Measurements from ENCODE around the gene TNKS1BP1. TPM values are rescaled to one million over a fixed set of nuclear protein-coding genes. Genes with fewer than 3 reads are reported as not detected.

Gene TNKS1BP1
- total and polyA plus RNA-seq, 4 donors = 28.3 to 67.1 (median 47.0) TPM

GRCh38 chr11:57341250-57341808, 16.6 kb upstream of the TNKS1BP1 start:
- 76% methylated on average over 6 of the region's 6 CpGs for whole genome bisulfite sequencing
- TF ChIP-seq HNF4G (IDR thresholded peaks at IDR 0.05) (no peak), MAX (IDR thresholded peaks at IDR 0.05) (no peak), RXRA (IDR thresholded peaks at IDR 0.05) (no peak), CTCF (IDR thresholded peaks at IDR 0.05; ENCODE audit: low read depth, low read length, missing input control) (no peak), FOXA2 (IDR thresholded peaks at IDR 0.05) (no peak), TAF1 (conservative IDR thresholded peaks at IDR 0.05) (no peak), ZBTB33 (IDR thresholded peaks at IDR 0.05) (no peak), REST (IDR thresholded peaks at IDR 0.05) (no peak), GABPA (IDR thresholded peaks at IDR 0.05 in 1 of 2, conservative IDR thresholded peaks at IDR 0.05 in 1 of 2) (no peak), YY1 (IDR thresholded peaks at IDR 0.05) (no peak), JUND (IDR thresholded peaks at IDR 0.05) (no peak), RAD21 (IDR thresholded peaks at IDR 0.05) (no peak), ATF3 (IDR thresholded peaks at IDR 0.05) (no peak), EGR1 (IDR thresholded peaks at IDR 0.05; ENCODE audit: low read depth in 2 of 2) (no peak), HNF4A (conservative IDR thresholded peaks at IDR 0.05) (no peak), SP1 (IDR thresholded peaks at IDR 0.05) (no peak)
- H3K4me1 ChIP-seq (ENCODE audit: control insufficient read depth in 4 of 4, insufficient read depth in 4 of 4, low read length in 3 of 4) = peaks cover 0 to 5% (median 4%) of the 10 kb centered on the region in 4 donors
- no peak overlapping the region for H3K9ac ChIP-seq (ENCODE audit: low read depth in 1 of 2, low read length in 2 of 2)
- no peaks in the 10 kb centered on the region for H3K36me3 ChIP-seq (ENCODE audit: control insufficient read depth in 4 of 4, insufficient read depth in 3 of 4, low read depth in 1 of 4, low read length in 3 of 4)
- no peak overlapping the region for H3K27ac ChIP-seq (ENCODE audit: low read depth in 1 of 2, low read length in 2 of 2)
- no peaks in the 10 kb centered on the region for H3K27me3 ChIP-seq (ENCODE audit: control insufficient read depth in 4 of 4, insufficient read depth in 4 of 4, low read length in 3 of 4)
- no peak for DNase-seq (ENCODE audit: low spot score)
- no peak overlapping the region for H3K4me3 ChIP-seq (ENCODE audit: low read depth in 1 of 3, low read length in 3 of 3)
- H3K9me3 ChIP-seq (ENCODE audit: control insufficient read depth in 4 of 4, low read length in 3 of 4) = no peaks in the 10 kb centered on the region

All from liver (tissue), 9 donors.